GM19025 (cell line): ENCODE results near the gene HOXD9.

Source experiments
- ATAC-seq: cut with Tn5 transposase; IDR thresholded peaks from one replicate; pipeline ENCODE4 v1.9.1; 2021; ENCODE audit warnings: mild to moderate bottlenecking, low read depth, moderate library complexity; ENCODE audit not compliant: unreplicated experiment

The HOXD9 gene

GRCh38 chr2:176097820-176098365 is 24.6 kb upstream of the HOXD9 start:
- ATAC-seq, result no peak

- no peak for ATAC-seq
Measured at GRCh38 chr2:176098366-176099158, 24.0 kb upstream of the HOXD9 start.

GRCh38 chr2:176099159-176099727 is 23.3 kb upstream of the HOXD9 start:
- no peak for ATAC-seq

GRCh38 chr2:176099728-176100546 is 22.6 kb upstream of the HOXD9 start, which contains the start of gene HOXD12:
HOXD12 (plus strand) TSS chr2:176099795; CDS start chr2:176099802, 7 bp downstream.
- ATAC-seq, result no peak

GRCh38 chr2:176100547-176101140 is 21.9 kb upstream of the HOXD9 start:
- no peak for ATAC-seq

GRCh38 chr2:176101216-176101830 is 21.2 kb upstream of the HOXD9 start:
- ATAC-seq, result no peak

- no peak for ATAC-seq
Measured at GRCh38 chr2:176101842-176102241, 20.7 kb upstream of the HOXD9 start.

- no peak for ATAC-seq
Measured at GRCh38 chr2:176102309-176102866, 20.1 kb upstream of the HOXD9 start.

GRCh38 chr2:176103194-176103593 is 19.3 kb upstream of the HOXD9 start:
- ATAC-seq, result no peak

- ATAC-seq, result no peak
Measured at GRCh38 chr2:176103742-176104315, 18.7 kb upstream of the HOXD9 start.

GRCh38 chr2:176104316-176105077 is 18.0 kb upstream of the HOXD9 start:
- ATAC-seq, result no peak

GRCh38 chr2:176105078-176105729 is 17.3 kb upstream of the HOXD9 start:
- no peak for ATAC-seq

- ATAC-seq, result no peak
Measured at GRCh38 chr2:176105730-176106580, 16.6 kb upstream of the HOXD9 start.

- ATAC-seq, result no peak
Measured at GRCh38 chr2:176106581-176107539, 15.7 kb upstream of the HOXD9 start, which contains the start of gene HOXD11. HOXD11 (plus strand) TSS chr2:176107280; CDS start chr2:176107356, 76 bp downstream.

GRCh38 chr2:176107731-176108181 is 14.8 kb upstream of the HOXD9 start:
- no peak for ATAC-seq
